ENCODE measurements around the gene NF1.
A peak's percentile ranks its signal among the peaks of the same experiment; 100 is the strongest.

Gene NF1

DNA sequence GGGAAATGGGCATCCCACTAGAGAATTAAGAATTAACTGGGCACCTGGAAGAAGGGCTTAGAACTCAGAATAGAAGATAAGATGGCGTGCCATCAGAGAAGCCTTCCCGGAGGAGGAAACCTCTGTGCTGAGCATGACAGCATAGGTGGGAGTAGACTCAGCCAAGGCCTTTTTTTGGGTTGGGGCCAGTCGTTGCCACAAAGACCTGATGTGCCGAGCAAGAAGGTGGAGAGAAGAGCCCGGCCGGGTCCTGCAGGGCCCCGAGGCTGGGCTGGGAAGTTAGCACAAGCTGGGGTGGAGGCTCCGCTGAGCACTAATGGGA, 295.6 kb downstream of the NF1 start:
- DNase-seq (ENCODE audit: low read depth): no peak
- TF ChIP-seq, protein P1, sequence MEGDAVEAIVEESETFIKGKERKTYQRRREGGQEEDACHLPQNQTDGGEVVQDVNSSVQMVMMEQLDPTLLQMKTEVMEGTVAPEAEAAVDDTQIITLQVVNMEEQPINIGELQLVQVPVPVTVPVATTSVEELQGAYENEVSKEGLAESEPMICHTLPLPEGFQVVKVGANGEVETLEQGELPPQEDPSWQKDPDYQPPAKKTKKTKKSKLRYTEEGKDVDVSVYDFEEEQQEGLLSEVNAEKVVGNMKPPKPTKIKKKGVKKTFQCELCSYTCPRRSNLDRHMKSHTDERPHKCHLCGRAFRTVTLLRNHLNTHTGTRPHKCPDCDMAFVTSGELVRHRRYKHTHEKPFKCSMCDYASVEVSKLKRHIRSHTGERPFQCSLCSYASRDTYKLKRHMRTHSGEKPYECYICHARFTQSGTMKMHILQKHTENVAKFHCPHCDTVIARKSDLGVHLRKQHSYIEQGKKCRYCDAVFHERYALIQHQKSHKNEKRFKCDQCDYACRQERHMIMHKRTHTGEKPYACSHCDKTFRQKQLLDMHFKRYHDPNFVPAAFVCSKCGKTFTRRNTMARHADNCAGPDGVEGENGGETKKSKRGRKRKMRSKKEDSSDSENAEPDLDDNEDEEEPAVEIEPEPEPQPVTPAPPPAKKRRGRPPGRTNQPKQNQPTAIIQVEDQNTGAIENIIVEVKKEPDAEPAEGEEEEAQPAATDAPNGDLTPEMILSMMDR (conservative IDR thresholded peaks at IDR 0.05; ENCODE audit: low read depth, low read length): no peak
- H3K4me3 ChIP-seq (ENCODE audit: low read depth, low read length): no peak overlapping the region

DNA sequence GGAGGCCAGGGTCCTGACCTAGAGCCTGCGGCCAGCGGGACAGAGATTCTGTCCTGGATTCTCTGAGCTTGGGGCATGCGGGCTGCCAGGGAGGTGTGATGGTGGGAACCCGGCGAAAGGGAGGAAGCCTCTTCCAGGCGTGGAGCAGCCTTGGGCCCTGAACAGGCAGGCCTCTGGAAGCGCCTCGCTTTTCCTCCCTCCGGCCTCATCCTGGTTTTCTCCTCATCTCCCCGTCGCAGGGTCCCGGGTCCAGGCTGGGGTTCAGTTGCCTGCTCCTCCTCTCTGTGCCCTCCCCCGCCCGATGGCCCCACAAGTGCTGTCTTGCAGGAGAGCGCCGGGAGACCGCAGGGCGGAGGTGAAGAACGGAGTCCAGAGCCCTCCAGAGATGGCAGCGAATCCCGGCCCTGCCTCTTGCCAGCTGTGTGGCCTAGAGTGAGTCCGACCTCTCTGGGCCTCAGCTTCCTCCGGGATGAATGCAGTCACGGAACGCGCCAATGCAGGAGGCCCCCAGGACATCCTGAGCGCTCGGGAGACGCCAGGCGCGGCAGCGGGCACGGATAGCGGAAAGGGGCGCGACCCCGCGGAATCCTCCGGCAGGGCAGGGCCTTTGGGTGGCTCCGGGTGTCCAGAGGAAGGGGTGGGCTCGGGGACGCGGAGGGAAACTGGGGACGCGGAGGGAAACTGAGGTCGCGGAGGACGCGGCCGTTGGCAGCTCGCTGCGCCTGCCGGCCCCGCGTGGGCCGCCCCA, 296.1 kb downstream of the NF1 start:
- TF ChIP-seq, protein P1 (conservative IDR thresholded peaks at IDR 0.05; ENCODE audit: low read depth, low read length): no peak
- DNase-seq (ENCODE audit: low read depth): no peak
- H3K4me3 ChIP-seq (ENCODE audit: low read depth, low read length): peak overlapping the region; percentile 35

DNA sequence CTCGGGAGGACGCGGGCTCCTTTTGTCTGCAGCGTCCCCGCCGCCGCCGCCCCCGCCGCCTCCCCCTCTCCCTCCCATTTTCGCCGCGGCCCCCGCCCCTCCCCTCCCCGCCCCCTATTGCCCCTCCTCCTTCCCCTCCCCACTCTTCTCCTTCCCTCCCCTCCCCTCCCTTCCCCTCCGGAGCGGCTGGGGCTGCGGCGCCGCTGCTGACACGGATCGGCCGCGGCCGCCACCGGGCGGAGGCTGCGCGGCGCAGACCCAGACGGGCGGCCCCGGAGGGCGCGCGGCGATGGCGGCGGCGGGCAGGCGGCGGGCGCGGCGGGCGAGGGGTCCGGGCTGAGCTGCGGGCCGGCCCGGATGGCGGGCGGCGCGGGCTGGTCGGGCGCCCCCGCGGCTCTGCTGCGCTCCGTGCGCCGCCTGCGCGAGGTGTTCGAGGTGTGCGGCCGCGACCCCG, 296.7 kb downstream of the NF1 start, which contains the start of gene RAB11FIP4:
Gene RAB11FIP4 (plus strand): TSS at position 180 of the 454 bp plus-strand sequence. CDS start 178 bp downstream, at position 358.
- TF ChIP-seq, protein P1 (conservative IDR thresholded peaks at IDR 0.05; ENCODE audit: low read depth, low read length): no peak
- peak within 1 kb of the TSS; percentile 35 for H3K4me3 ChIP-seq (ENCODE audit: low read depth, low read length)
- no peak for DNase-seq (ENCODE audit: low read depth)

DNA sequence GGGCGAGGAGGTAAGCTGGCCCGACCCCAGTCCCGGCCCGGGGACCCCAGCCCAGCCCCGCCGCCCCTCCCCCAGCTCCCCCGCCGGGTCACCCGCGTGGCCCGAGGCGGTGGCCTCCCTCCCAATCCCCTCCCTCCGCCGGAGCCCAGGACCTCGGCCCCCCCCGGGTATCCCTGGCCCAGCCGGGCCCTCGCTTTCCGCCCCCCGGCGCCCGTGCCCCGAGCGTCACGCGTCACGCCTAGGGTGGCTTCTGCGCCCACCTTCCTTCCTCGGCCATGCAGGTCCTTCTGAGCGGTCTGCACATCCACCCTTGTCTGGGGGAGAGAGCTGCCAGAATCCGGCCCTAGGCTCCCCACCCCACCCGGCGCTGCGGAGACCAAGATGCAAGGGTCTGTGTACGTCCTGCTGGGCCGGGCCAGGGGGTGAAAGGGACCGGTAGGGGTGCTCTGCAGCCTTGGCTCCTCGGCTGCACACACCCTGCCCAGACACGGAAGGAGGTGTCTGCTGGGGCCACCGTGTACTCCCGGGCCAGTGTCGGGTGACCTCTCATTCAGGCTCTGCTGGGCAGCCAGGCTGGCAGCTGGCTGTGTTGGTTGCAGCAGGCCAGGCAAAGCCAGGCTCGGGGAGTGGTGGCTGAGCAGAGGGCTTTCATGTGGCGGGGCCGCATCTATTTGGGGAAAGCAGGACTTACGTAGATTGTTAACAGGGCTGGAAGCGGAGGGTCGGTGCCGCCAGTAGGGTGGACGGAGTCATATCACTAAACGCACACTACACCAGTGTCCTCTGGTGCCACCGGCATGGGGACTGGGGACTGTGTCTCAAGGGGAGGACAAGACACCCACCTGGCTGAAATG, 297.5 kb downstream of the NF1 start:
- H3K4me3 ChIP-seq (ENCODE audit: low read depth, low read length): no peak overlapping the region
- TF ChIP-seq, protein P1 (conservative IDR thresholded peaks at IDR 0.05; ENCODE audit: low read depth, low read length): no peak
- no peak for DNase-seq (ENCODE audit: low read depth)

DNA sequence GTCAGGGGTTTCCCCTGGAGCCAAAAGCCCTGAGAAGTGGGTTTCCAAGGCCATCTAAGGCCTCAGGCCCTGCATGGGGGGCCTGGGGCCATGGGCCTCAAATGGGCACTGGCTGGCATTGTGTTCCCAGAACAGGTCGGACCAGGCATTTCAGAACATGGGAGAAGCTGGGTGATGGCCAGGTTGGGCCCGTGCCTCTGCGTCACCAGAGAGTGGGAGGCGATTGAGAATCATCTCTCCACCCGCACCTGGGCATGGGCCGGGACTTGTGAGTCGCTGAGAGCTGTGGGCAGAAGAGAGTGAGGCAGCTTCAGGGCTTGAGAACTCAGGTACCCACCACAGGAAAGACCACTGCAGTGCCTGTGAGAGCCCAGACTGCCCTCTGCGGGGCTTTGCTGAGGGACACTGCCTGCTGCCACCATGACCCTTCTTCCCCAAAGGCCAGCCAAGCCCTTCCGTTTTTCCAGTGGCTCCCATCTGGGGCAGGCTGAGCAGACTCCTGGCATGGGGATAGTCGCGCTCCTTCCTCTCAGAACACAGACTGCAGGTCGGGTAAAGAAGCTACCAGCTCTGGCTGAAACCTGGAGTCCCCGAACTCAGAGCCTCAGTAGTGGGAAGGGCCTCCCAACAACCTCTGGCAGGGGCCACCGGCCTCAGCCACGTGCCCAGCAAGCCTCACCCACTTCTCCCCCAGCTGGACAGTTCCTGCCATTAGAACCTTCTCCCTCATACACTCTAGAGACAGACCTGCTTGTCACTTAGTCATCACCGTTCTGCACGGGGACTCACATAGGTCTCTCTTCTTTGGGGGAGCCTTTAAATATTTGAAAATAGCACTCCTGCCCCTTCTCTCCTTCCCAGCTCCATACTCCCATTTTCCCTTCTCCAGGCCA, 298.3 kb downstream of the NF1 start:
- H3K4me3 ChIP-seq (ENCODE audit: low read depth, low read length): no peak overlapping the region
- no peak for DNase-seq (ENCODE audit: low read depth)
- TF ChIP-seq, protein P1 (conservative IDR thresholded peaks at IDR 0.05; ENCODE audit: low read depth, low read length): no peak

DNA sequence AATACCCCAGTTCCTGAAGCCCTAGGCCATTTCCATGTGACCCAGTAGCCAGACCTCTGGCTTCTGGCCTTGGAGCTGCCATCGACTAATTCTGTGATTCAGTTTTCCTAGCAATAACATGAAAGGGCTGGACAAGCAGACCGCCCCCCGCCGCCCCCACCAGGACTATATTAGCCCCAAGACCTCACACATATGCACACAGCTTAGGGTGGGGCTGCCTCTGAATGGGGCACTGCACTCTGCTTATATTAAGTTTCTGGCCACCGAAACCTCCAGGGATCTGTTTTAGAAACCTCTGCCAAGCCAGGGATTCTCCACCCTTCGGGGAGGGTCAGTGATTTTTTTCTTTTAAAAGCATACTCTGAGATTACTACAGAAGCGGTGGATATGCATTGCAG, 299.0 kb downstream of the NF1 start:
- no peak overlapping the region for H3K4me3 ChIP-seq (ENCODE audit: low read depth, low read length)
- TF ChIP-seq, protein P1 (conservative IDR thresholded peaks at IDR 0.05; ENCODE audit: low read depth, low read length): no peak
- no peak for DNase-seq (ENCODE audit: low read depth)

All from choroid plexus epithelial cell (primary cell).